GM18858 (cell line): Measurements from ENCODE around the gene UPB1.
"Not testable (repeated sequence)": the region's sequence is repeated elsewhere in the genome, so short reads cannot be mapped to it uniquely, and the experiment has no call there.

Source experiments
- ATAC-seq: cut with Tn5 transposase; IDR thresholded peaks from one replicate; pipeline ENCODE4 v1.9.1; 2021; ENCODE audit not compliant: unreplicated experiment

UPB1 gene

DNA sequence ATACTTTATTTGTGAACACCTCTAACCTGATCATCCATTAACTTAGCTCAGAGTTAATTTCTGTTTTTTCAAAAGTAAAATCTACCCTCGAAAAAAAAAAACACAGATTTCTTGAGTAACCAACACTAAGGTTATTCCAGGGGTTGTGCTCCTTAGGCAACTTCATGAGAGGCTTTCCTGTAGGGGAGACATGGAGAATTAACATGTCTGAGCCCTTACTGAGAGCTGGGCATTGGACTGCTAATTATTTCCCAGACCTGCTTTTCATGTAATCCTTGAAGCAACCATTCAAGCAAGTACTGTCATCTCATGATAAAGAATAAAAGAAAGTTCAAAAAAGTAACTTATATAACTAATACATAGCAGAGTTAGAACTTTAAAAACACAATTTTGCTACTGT is 13.5 kb upstream of the UPB1 start:
- no peak for ATAC-seq

DNA sequence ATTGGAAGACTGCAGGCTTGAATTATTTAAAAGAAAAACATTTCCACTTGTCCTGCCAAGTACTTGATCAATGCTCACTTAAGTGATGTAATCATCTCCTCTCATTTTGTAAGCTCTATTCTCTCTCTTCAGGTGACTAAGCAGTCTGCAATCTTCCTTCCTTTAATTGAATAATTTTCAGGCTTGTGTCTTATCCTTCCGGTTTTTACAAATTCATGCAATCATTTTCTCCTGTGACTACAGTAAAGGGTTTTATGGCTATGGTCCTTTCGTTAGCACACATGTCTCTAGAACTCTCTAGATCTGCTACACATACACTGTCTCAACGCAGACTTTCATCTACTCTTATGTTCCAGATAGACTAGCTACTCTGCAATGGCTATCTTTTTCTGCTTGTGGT is 12.6 kb upstream of the UPB1 start:
- ATAC-seq, result no peak

DNA sequence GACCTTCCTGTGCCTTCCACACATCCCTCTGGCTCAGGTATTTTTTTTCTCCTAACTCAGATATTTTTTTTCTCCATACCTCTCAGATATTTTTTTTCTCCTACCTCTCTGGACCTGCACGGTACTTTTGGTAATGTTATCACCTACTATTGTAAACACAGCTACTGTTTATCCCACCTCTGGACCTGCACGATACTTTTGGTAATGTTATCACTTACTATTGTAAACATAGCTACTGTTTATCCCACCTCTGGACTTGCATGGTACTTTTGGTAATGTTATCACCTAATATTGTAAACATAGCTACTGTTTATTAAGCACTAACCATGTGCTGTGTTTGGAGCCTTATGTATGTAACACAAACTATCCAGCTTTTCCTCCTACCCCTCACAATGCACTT is 12.1 kb upstream of the UPB1 start:
- no peak for ATAC-seq

DNA sequence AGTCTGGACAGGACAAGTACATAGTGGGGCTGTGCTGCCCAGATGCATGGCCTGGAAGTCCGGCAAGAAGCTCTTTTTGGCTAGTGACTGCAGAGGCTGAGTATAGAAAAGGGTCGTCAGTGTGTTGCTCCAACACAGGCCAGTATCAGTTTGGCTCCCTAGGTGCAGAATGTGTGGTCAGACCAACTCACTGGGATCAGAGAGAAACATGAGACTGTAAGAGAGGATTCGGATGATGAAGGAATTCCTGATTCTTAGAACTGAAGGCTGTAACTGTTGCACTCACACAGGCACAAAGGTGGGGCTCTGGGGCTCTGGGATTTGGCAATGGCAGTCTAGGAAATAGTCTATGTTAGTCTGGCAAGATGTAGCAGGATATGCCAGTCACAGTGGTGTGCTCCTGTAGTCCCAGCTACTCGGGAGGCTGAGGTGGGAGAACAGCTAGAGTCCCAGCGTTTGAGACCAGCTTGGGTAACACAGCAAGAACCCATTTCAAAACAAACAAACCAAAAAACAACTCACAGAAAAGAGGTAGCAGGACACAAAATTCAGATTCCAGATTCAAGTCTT is 11.1 kb upstream of the UPB1 start:
- ATAC-seq, result no peak

DNA sequence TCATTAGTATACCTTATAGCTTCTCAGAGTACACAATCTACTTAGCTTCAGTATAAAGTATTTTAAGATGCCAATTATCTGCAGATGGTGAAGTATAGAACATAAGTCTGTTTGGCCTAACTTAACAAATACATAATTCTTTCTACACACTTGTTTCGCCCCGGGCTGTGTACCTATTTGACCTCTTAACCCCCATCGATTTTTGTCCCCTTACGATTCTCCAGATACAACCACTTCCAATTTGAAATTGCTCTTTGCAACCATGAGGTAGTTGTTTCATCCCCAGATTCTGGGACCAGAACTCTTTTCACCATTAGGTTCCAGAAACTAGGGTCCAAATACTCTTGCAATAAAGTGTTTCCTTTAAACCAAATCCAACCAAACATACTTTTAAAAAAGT is 10.0 kb upstream of the UPB1 start:
- ATAC-seq, result no peak

DNA sequence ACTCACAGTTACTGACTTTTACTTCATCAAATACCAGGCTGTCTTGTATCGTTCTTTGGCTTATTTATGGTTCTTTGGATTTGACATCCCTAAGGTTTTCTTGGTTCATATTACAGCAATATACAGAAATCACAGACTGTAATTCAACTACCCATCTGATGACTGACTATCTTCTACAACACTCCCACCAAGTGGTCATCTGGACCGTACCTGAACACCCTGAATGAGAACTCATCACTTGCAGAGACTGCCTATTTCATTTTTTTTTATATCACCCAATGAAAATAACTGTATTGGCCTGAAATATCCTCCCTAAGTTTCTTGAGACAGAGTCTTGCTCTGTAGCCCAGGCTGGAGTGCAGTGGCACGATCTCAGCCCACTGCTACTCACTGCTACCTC is 9.5 kb upstream of the UPB1 start:
- ATAC-seq, result no peak

DNA sequence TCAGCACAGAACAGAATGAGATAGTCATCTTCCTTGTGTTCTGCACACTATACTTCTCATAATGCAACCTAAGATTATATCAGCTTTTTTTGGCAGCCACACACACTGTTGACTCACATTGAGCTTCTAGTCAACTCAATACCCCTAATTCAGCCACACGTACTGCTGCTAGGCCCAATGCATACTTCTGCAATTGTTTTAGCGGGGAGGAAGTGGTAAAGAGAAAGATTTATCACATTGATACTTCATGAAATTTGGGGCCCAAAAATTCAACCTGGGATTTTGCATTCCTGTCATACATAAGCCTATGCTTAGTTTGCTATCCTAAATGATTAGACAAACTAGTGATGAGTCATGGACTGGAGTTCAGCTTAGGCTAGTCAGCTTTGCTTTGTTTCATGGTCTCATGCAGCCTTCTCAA is 8.6 kb upstream of the UPB1 start:
- no peak for ATAC-seq

DNA sequence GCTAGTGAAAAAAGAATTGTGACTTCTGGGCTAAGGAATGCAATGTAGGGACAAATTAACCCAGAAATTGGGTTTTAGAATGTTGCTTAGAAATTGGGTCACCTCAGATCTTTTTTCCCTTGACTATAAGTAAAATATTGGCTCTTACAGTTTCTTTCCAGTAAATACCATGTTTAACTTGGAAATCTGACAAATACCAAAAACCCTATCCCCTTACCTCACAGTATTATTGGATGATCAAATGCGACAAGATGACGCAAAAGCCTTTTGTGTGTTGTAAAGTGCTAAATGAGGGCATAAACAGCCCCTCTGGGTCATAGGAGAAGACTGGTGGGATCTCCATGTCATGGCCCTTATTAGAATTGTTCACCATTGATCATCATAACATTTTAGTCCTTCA is 6.1 kb upstream of the UPB1 start:
- ATAC-seq, result no peak

DNA sequence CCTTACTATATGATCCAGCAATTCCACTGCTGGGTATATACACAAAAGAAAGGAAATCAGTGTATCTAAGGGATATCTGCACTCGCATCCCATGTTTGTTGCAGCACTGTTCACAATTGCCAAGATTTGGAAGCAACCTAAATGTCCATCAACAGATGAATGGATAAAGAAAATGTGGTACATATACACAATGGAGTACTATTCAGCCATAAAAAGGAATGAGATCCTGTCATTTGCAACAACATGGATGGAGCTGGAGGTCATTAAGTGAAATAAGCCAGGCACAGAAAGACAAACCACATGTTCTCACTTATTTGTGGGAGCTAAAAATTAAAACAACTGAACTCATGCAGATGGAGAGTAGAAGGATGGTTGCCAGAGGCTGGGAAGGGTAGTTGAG is 5.7 kb upstream of the UPB1 start:
- ATAC-seq, result not testable (repeated sequence)

DNA sequence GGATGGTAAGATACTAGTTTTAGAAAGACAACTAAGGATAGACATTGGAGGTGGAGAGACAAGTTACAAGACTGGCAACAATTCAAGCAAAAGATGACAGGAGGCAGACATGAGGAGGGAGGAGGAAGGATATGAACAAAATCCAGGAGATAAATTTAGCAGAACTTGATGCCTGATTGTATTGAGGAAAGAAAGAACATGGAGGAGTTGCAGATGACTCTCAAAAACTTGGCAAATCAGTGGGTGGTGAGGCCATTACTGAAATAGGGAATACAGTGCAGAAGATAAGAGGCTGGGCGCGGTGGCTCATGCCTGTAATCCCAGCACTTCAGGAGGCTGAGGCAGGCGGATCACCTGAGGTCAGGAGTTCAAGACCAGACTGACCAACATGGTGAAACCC is 2.7 kb upstream of the UPB1 start:
- ATAC-seq, result no peak

DNA sequence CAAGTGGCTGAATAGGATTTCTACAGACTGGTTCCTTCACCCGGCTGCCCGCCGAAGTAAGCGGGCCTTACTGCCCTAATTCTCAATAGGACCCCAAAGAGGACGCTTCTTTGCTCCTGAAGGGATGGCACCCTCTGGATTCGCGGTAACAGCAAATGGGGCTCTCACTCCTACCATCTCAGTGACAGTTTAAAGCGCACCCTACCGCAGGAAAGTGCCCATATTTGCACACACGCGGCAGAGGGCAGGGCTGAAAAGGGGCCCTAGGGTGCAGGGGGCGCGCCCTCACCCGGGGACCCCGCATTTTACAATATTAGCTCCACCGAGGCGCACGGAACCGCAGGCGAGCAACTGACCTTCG is 985 bp upstream of the UPB1 start:
- ATAC-seq, result no peak

DNA sequence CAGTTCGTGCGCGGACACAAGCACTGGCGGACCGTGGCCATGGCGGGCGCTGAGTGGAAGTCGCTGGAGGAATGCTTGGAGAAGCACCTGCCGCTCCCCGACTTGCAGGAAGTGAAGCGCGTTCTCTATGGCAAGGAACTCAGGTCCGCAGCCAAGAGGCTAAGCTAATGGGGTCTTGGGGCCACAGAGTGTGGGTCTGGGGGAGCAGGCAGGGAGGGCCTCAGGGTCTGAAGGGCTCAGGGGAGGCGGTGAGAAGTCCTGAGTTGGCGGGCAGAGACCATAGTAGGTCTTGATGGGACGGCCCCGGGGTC is 188 bp downstream of the UPB1 start:
- ATAC-seq, result no peak

DNA sequence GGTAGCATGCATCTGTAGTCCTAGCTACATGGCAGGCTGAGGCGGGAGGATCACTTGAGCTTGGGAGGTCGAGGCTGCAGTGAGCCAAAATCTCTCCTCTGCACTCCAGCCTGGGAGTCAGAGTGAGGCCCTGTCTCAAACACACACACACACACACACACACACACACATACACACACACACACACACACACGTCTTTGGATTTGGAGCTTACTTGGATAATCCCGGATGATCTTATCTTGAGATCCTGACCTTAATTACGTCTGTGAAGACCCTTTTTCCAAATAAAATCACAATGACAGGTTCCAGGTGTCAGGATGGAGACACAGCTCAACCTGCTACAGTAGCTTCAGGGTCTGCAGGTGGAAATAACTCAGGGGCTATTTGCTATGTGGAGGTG is 1.1 kb downstream of the UPB1 start:
- no peak for ATAC-seq

DNA sequence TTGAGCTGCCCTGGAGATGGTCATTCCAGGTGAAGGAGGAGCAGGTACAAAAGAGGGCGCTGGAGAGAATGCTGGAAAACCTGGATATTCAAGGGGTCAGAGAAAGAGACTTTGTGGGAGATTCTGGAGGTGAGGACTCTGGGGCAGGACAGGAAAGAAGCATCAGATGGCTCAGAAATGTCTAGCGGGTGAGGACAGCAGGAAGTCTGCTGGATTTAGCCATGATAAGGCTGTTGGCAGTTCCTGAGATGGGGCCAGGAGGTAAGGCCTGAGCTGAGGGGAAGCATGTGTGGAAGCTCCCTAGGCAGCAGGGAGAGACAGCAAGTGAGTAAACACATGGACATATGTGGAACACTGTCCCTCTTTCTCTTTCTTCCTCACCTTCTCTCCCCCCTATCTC is 1.5 kb downstream of the UPB1 start:
- no peak for ATAC-seq

DNA sequence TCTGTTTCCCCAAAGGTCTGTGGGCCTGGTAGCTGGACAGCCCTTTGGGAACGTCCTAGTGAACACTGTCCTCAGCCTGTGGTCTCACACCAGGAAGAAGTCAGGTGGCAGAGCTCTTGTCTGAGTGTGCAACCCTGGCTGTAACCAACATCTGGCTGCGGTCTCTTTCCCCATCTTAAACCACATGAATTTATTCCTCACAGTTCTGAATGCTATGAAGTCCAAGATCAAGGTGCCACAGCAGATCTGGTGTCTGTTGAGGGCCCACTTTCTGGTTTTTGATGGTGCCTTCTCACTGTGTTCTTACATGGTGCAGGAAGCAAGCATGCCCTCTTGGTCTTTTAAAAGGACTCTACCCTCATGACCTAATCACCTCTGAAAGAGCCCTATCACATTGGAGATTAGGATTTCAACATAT is 2.7 kb downstream of the UPB1 start:
- no peak for ATAC-seq

DNA sequence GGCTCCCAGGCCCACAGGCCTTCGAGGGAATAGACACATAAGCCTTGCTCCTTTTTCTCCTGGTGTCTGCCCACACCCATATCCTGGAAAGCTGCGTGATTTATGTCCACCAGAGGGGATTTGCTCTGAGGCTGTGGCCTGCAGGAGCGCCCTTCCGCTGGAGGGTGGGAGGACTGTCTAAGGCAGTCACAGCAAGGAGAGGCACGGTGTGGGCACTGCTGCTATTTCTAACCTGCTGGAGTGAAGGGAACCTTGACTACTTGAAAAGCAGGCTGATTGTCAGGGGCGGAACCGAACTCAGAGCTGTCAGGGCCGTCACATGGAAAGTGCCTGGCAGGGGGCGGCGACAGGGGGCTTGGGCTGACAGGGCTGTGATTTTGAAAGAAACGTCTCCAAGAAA is 3.7 kb downstream of the UPB1 start:
- ATAC-seq, result no peak

DNA sequence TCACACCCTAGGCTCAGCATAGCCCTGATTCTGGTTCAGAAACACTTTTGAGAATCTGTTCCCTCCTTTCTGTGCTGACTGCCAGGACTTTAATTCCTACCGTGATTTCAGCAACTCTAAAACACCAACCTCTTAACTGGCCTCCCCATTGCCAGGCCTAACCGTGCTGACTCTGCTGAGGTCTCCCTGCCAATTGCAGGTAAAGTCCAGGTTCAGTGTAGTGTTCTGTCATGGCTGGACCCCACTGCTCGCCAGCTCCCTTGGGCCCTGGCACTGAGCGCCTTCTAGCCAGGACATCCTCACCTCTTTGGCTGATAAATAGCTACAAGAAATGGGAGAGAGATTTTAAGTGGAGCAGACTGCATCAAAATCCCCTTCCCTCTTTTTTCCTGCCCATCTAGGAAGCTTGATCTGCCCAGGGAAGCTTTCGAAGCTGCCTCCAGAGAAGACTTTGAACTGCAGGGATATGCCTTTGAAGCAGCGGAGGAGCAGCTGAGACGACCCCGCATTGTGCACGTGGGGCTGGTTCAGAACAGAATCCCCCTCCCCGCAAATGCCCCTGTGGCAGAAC is 4.7 kb downstream of the UPB1 start:
- ATAC-seq, result no peak

DNA sequence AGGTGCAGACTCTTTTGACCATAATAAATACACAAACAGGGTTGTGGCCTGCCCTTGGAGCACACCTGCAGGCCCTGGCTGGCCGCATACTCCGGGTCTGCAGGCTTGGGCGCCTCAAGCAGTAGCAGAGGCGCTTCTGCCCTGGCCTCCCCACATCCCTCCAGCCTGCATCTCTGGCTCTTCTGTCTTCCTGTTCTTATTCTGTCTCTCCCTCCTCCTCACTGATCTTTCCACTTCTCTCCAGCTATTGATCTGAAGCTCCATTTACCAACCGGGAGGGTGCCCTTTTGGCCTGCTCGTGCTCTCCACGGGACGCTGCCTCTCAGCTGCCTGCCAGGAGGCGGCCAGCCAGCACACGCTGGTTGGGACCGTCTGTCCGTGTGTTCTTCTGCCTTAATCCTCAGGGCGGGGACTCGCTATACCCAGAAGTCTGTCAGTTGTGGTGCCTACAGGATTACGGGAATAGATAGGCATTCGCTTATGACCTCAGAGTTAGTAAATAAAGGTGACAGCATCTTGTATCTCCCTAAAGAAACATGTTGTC is 5.2 kb downstream of the UPB1 start:
- no peak for ATAC-seq

DNA sequence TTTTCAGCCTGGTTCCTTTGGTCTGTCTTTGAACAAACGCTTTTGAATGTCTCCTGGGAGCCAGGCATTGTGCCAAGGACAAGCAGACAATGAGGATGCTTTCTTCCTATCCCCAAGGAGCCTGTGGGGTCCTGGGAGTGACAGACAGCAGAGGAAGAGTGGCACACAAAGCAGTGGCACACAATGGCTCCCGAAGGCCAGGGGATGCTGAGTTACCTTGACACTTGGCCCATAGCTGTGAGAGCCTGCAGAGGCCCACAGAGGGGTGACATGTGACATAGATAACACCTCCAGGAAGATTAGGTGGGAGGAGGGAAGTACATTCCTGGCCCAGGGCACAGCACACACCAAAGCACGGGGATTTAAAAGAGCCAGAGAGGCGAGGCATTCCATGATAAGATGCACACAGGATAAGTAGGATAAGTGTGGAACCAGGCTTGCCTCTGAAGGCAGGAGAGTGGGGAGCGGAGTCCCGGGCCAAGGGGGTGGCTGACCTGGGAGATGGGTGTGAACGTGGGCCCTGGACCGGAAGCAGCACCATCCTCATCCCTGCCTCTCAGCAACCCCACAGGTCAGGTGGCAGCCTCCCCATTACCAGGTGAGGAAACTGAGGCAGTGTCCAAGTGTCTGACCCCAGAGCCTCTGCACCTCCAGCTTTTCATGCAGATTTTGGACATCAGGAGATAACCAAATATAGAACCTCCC is 6.3 kb downstream of the UPB1 start:
- no peak for ATAC-seq

DNA sequence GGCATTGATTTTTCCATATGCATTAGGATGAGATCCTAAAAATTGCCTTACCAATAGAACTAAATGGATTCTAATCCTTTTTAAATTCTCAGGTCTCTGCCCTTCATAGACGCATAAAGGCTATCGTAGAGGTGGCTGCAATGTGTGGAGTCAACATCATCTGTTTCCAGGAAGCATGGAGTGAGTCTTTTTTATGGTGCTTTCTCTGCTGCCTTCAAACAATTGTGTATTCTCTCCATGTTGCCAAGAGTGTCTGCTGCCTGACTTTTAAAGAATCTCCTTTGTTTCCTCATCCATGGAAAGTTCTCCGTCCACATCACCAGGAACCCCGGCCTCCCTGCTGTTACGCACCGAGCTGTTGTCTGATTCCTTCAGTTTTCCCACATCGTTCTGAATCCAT is 6.9 kb downstream of the UPB1 start:
- ATAC-seq, result no peak

DNA sequence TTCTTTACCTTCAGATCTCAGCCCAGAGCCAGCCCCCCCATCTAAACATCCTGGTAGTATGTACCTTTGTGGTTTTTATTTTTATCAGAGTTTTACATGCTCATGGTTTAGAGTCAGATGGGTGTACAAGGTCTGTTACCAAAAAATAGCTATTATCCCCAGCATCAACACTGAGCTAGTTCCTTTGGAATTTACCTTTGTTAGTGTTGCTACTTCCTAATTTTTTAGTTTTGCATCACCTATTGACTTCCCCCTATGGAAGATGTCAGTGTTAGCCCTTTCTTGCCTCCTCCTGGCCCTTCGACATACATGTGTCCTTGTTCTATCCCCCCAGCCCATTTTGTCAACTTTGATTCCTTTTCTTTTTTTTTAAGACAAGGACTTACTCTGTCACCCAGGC is 7.4 kb downstream of the UPB1 start:
- ATAC-seq, result no peak

DNA sequence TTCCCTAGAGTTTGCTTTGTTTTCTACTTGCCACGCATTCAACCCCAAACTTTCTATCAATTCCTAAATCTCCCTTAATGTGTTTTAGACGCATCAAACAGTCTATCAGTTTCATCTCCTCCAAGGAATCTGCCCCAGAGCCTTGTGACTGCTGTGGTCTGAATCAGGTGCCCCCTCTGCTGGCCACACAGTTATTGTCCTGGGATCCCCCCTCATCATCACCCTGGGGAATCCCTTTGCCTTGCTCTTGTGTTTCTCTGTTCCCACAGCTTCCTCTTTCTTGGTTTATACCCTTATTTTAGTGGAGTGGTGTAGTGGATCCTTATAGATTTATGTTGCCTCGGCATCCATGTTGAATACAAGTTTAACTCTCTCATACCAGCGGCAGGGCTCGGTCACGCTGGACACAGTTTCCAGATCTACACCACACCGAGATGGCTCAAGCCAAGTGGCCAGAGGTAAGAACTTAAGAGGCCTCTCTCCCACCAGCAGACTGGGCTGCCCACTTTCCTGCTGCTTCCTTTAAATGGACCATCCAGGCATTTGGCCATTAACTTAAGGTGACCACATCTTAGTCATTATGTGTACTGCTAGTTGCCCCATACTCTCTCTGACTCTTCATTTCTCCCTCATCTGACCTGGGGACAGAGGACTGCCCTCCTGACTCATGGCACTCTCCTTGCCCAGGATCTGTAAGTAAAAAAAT is 8.2 kb downstream of the UPB1 start:
- ATAC-seq, result no peak
